Caco-2 (cell line): ENCODE measurements around the gene METAP2. TPM values are rescaled to one million over a fixed set of nuclear protein-coding genes. Genes with fewer than 3 reads are reported as not detected.

Experiments
- BruUV-seq: library from RNA; stranded (reverse); fragments of 400-500 nt; replicated peaks from 2 replicates; lab custom pipeline; 2021; lab: Mats Ljungman, UMichigan
- CTCF ChIA-PET: fragments of 300-600 bp; sonication (Branson Sonifier 250); formaldehyde crosslinking; loops from one replicate; lab custom pipeline; 2022; ENCODE audit warnings: antibody characterized with exemption; lab: Charles Lee
- POLR2A ChIA-PET: fragments of 300-600 bp; sonication (Branson Sonifier 250); formaldehyde crosslinking; loops from one replicate; lab custom pipeline; 2022; ENCODE audit warnings: antibody characterized with exemption; lab: Charles Lee
- DNase-seq, 2 experiments: peaks; one replicate each; pipeline versions ENCODE4 v3.0.0 to v3.0.0-alpha.2; 2020 to 2022
- H3K27me3 ChIP-seq: replicated peaks from 2 replicates; pipeline ENCODE4 v1.6.0; 2011; ENCODE audit warnings: low read length; ENCODE audit not compliant: control insufficient read depth, insufficient read depth
- H3K36me3 ChIP-seq: 2 replicates; pipeline ENCODE4 v1.5.1; 2011; ENCODE audit warnings: low read length; ENCODE audit not compliant: control insufficient read depth, insufficient read depth
- H3K4me1 ChIP-seq: fragments of 250-450 bp; sonication (Bioruptor Pico); 2 replicates; pipeline ENCODE4 v1.5.1; 2020; ENCODE audit warnings: mild to moderate bottlenecking
- H3K4me3 ChIP-seq: 2 replicates; pipeline ENCODE4 v1.5.1; 2011; ENCODE audit warnings: low read depth, mild to moderate bottlenecking, control low read depth, low read length
- H3K9me3 ChIP-seq: fragments of 250-450 bp; sonication (Bioruptor Pico); 2 replicates; pipeline ENCODE4 v1.5.1; 2020; ENCODE audit warnings: mild to moderate bottlenecking, moderate library complexity
- H3K27ac Mint-ChIP-seq: one replicate; pipeline ENCODE4 v1.8.0; 2022; ENCODE audit warnings: mixed read lengths; ENCODE audit not compliant: unreplicated experiment
- H3K27me3 Mint-ChIP-seq: one replicate; pipeline ENCODE4 v1.8.0; 2022; ENCODE audit warnings: mixed read lengths; ENCODE audit not compliant: insufficient read depth, unreplicated experiment
- H3K36me3 Mint-ChIP-seq: one replicate; pipeline ENCODE4 v1.8.0; 2022; ENCODE audit warnings: mild to moderate bottlenecking, mixed read lengths; ENCODE audit not compliant: insufficient read depth, unreplicated experiment
- H3K4me1 Mint-ChIP-seq: one replicate; pipeline ENCODE4 v1.8.0; 2022; ENCODE audit warnings: low read depth, mixed read lengths; ENCODE audit not compliant: unreplicated experiment
- H3K4me3 Mint-ChIP-seq: one replicate; pipeline ENCODE4 v1.8.0; 2022; ENCODE audit warnings: mild to moderate bottlenecking, moderate library complexity, mixed read lengths; ENCODE audit not compliant: unreplicated experiment
- H3K9me3 Mint-ChIP-seq: one replicate; pipeline ENCODE4 v1.8.0; 2022; ENCODE audit warnings: mixed read lengths; ENCODE audit not compliant: unreplicated experiment
- intact Hi-C: fragments of 100-400 bp; cut with micrococcal nuclease; formaldehyde crosslinking; loops from one replicate; pipeline ENCODE4 v1.10.0; 2022; ENCODE audit not compliant: unreplicated experiment
- total RNA-seq: library from RNA; stranded (reverse); gene quantifications from 2 replicates; pipeline ENCODE4 v1.2.3, GENCODE V29; 2022
- TF ChIP-seq, protein P1 (sequence below), 2 experiments: fragments of 200-600 bp in 1 of 2; IDR thresholded peaks; 1 replicate in 1 of 2; 2 replicates in 1 of 2; pipeline versions ENCODE4 v1.5.1 to v1.8.0; 2011 to 2022; ENCODE audit warnings: antibody characterized with exemption in 1 of 2, control low read depth in 1 of 2, inconsistent platforms in 1 of 2, low read depth in 1 of 2, low read length in 1 of 2, mild to moderate bottlenecking in 1 of 2, moderate library complexity in 1 of 2; ENCODE audit not compliant: insufficient read depth in 1 of 2, severe bottlenecking in 1 of 2, unreplicated experiment in 1 of 2

The METAP2 gene
- total RNA-seq, 1 experiment from 2014 or later: 138 TPM

DNA sequence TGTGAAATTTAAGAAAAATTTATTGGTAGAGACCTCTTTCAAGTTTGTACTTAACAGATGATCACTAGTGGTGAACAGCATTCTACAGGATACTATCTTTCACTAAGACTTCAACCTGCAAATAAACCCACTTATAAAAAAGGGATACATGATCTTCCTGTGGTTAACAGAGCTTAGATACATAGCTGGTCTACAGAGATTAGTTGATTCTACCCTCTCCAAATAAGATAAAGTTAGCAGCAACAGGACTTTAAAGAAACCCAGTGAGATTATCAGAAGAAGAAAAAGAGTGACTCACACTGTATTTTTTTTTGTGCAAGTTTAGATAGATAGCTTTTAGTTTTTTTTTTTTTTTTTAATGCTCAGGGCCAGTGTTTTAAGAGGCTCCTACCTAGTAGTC lies 42.8 kb downstream of the METAP2 start:
- CTCF ChIA-PET: interaction anchor here (0.8 to 1.1 kb wide), 2 partner anchors 18 to 43 kb away, joined by 3 read pairs; partner anchors contain the start of gene METAP2
- Mint-ChIP-seq H3K4me3 (no peak overlapping the region), H3K27ac (peak overlapping the region; percentile 64), H3K4me1 (peaks cover 10% of the 10 kb centered on the region), H3K36me3 (peaks cover 46% of the 10 kb centered on the region), H3K27me3 (no peaks in the 10 kb centered on the region), H3K9me3 (no peaks in the 10 kb centered on the region)
- DNase-seq: no peak
- intact Hi-C loops: no loop called here
- BruUV-seq: no TSS peak
- TF ChIP-seq, protein P1, sequence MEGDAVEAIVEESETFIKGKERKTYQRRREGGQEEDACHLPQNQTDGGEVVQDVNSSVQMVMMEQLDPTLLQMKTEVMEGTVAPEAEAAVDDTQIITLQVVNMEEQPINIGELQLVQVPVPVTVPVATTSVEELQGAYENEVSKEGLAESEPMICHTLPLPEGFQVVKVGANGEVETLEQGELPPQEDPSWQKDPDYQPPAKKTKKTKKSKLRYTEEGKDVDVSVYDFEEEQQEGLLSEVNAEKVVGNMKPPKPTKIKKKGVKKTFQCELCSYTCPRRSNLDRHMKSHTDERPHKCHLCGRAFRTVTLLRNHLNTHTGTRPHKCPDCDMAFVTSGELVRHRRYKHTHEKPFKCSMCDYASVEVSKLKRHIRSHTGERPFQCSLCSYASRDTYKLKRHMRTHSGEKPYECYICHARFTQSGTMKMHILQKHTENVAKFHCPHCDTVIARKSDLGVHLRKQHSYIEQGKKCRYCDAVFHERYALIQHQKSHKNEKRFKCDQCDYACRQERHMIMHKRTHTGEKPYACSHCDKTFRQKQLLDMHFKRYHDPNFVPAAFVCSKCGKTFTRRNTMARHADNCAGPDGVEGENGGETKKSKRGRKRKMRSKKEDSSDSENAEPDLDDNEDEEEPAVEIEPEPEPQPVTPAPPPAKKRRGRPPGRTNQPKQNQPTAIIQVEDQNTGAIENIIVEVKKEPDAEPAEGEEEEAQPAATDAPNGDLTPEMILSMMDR (IDR thresholded peaks at IDR 0.05; ENCODE audit: insufficient read depth in 1 of 2, low read depth in 1 of 2, low read length in 1 of 2, severe bottlenecking in 1 of 2, unreplicated experiment in 1 of 2): no peak
- Histone ChIP-seq H3K9me3 (no peaks in the 10 kb centered on the region), H3K36me3 (no peaks in the 10 kb centered on the region; the same call in 1 of the 2 replicates), H3K27me3 (no peaks in the 10 kb centered on the region), H3K4me3 (no peak overlapping the region), H3K4me1 (peaks cover 27% of the 10 kb centered on the region)
- POLR2A ChIA-PET: no interaction called here

DNA sequence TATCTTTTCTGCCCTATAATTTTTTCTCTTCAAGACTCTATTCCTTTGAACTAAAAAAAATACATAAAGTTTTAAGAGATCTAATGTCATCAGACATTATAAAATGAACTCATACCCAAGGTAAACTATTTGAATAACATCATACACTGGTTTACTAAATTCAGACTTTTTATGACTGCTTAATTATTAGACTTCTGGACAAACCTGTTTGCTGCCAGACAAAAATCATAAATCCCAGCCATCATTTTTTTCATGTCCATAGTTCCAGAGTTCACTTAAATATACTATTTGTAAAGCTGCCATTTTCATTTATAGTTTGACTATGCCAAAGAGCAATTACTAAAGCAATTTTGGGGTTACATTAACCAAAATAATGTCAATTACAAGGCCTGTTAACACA lies 43.3 kb downstream of the METAP2 start:
- TF ChIP-seq, protein P1 (IDR thresholded peaks at IDR 0.05; ENCODE audit: insufficient read depth in 1 of 2, low read depth in 1 of 2, low read length in 1 of 2, severe bottlenecking in 1 of 2, unreplicated experiment in 1 of 2): no peak
- ChIA-PET CTCF (interaction anchor here (0.8 to 1.1 kb wide), 2 partner anchors 17 to 44 kb away, joined by 3 read pairs; partner anchors contain the start of gene METAP2), POLR2A (no interaction called here)
- H3K4me3 Mint-ChIP-seq: no peak overlapping the region
- peaks cover 27% of the 10 kb centered on the region for H3K4me1 ChIP-seq
- peak overlapping the region; percentile 64 for H3K27ac Mint-ChIP-seq
- H3K36me3 Mint-ChIP-seq: peaks cover 46% of the 10 kb centered on the region
- no TSS peak for BruUV-seq
- no peaks in the 10 kb centered on the region for H3K9me3 ChIP-seq
- no peaks in the 10 kb centered on the region for H3K27me3 ChIP-seq
- intact Hi-C loops: no loop called here
- peaks cover 10% of the 10 kb centered on the region for H3K4me1 Mint-ChIP-seq
- H3K4me3 ChIP-seq: no peak overlapping the region
- no peaks in the 10 kb centered on the region for H3K9me3 Mint-ChIP-seq
- H3K27me3 Mint-ChIP-seq: no peaks in the 10 kb centered on the region
- DNase-seq: peak in 1 of 2 experiments; percentile 19
- no peaks in the 10 kb centered on the region for H3K36me3 ChIP-seq

DNA sequence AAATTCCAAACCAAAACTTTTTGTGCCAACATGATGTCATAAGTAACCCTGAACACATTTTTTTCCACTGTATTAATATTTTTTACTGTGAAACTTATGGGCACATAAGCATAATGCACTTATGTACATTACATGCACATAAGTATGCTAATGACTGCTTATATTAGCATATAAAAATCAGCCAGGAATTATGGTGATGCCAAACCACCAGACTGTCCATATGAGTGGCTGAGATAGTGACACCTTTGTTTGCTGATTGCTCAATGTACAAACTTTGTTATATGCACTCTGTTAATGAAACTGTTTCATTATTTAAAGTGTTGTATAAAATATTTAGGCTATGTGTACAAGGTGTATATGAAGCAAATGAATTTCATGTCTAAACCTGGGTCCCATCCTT lies 45.0 kb downstream of the METAP2 start:
- Histone ChIP-seq H3K9me3 (no peaks in the 10 kb centered on the region), H3K4me1 (peaks cover 27% of the 10 kb centered on the region), H3K27me3 (no peaks in the 10 kb centered on the region), H3K36me3 (no peaks in the 10 kb centered on the region), H3K4me3 (no peak overlapping the region)
- Mint-ChIP-seq H3K4me1 (peaks cover 10% of the 10 kb centered on the region), H3K9me3 (no peaks in the 10 kb centered on the region), H3K4me3 (no peak overlapping the region), H3K36me3 (peaks cover 30% of the 10 kb centered on the region), H3K27me3 (no peaks in the 10 kb centered on the region), H3K27ac (no peak overlapping the region)
- BruUV-seq: no TSS peak
- TF ChIP-seq, protein P1 (IDR thresholded peaks at IDR 0.05; ENCODE audit: insufficient read depth in 1 of 2, low read depth in 1 of 2, low read length in 1 of 2, severe bottlenecking in 1 of 2, unreplicated experiment in 1 of 2): no peak
- CTCF ChIA-PET: no interaction called here
- POLR2A ChIA-PET: no interaction called here
- intact Hi-C loops: no loop called here
- DNase-seq: no peak
